HK-2 (cell line): Measurements from ENCODE around the gene VMO1.

ENCODE experiments used
- DNase-seq: peaks from one replicate; pipeline ENCODE4 v3.0.0-alpha.2; 2018; ENCODE audit not compliant: unreplicated experiment

The VMO1 gene

GRCh38 chr17:4800462-4801196, 14.5 kb upstream of the VMO1 start:
- DNase-seq = peak; percentile 38

- DNase-seq = peak; percentile 48
These were observed 10.4 kb upstream of the VMO1 start for GRCh38 chr17:4796552-4796920.

GRCh38 chr17:4795168-4795567, 9.0 kb upstream of the VMO1 start:
- no peak for DNase-seq

GRCh38 chr17:4790705-4791088, 4.5 kb upstream of the VMO1 start:
- DNase-seq = no peak

- peak; percentile 88 for DNase-seq
These were observed 4.0 kb upstream of the VMO1 start for GRCh38 chr17:4789951-4790704.

- DNase-seq = no peak
These were observed 3.5 kb upstream of the VMO1 start for GRCh38 chr17:4789701-4789950.

GRCh38 chr17:4788807-4789700, 2.9 kb upstream of the VMO1 start, which contains the start of gene GLTPD2:
TSS of gene GLTPD2 (plus strand) at chr17:4788964. CDS start at chr17:4789012, 48 bp downstream.
- peak; percentile 43 for DNase-seq

GRCh38 chr17:4788159-4788806, 2.1 kb upstream of the VMO1 start:
- no peak for DNase-seq

GRCh38 chr17:4786516-4786915, 352 bp upstream of the VMO1 start:
- DNase-seq = no peak

GRCh38 chr17:4785311-4786105, 656 bp downstream of the VMO1 start:
- DNase-seq = no peak

GRCh38 chr17:4782652-4783051, 3.5 kb downstream of the VMO1 start:
- DNase-seq = no peak

GRCh38 chr17:4780325-4780955, 5.7 kb downstream of the VMO1 start:
- DNase-seq = no peak

- no peak for DNase-seq
These were observed 8.0 kb downstream of the VMO1 start for GRCh38 chr17:4777969-4778760.

GRCh38 chr17:4772235-4772613, 13.9 kb downstream of the VMO1 start:
- DNase-seq = no peak

GRCh38 chr17:4771519-4772234, 14.5 kb downstream of the VMO1 start, which contains the start of gene TM4SF5:
TSS of gene TM4SF5 (plus strand) at chr17:4771886. CDS start at chr17:4771923, 37 bp downstream.
- no peak for DNase-seq

GRCh38 chr17:4769628-4770027, 16.5 kb downstream of the VMO1 start:
- no peak for DNase-seq

GRCh38 chr17:4768298-4768697, 17.9 kb downstream of the VMO1 start:
- no peak for DNase-seq

GRCh38 chr17:4766723-4767122, 19.4 kb downstream of the VMO1 start:
- no peak for DNase-seq

- DNase-seq = no peak
These were observed 20.0 kb downstream of the VMO1 start for GRCh38 chr17:4766201-4766600.
